GM23338 (cell line): ENCODE results near the gene OLR1. TPM values are rescaled to one million over a fixed set of nuclear protein-coding genes. Genes with fewer than 3 reads are reported as not detected.

Experiments used
- CREB1 ChIP-seq: fragments of 250-450 bp; sonication (Bioruptor Pico); IDR thresholded peaks from 2 replicates; pipeline ENCODE4 v1.5.0; 2020; ENCODE audit warnings: low read depth, mild to moderate bottlenecking, moderate library complexity
- EZH2 ChIP-seq: fragments of 200-600 bp; sonication (generic); IDR thresholded peaks from one replicate; pipeline ENCODE4 v1.8.0; 2017; ENCODE audit warnings: antibody characterized with exemption, mild to moderate bottlenecking, low read depth; ENCODE audit not compliant: unreplicated experiment
- EZH2phosphoT487 ChIP-seq: fragments of 200-600 bp; sonication (generic); IDR thresholded peaks from one replicate; pipeline ENCODE4 v1.8.1; 2018; ENCODE audit warnings: antibody characterized with exemption; ENCODE audit not compliant: unreplicated experiment
- JUNB ChIP-seq: IDR thresholded peaks from one replicate; pipeline ENCODE4 v1.6.1; 2016; ENCODE audit warnings: antibody characterized with exemption; ENCODE audit not compliant: unreplicated experiment
- NANOG ChIP-seq: IDR thresholded peaks from 2 replicates; pipeline ENCODE4 v1.6.1; 2016; ENCODE audit warnings: antibody characterized with exemption, borderline replicate concordance
- REST ChIP-seq: IDR thresholded peaks from one replicate; pipeline ENCODE4 v1.6.1; 2018; ENCODE audit warnings: antibody characterized with exemption; ENCODE audit not compliant: unreplicated experiment
- ZNF114 ChIP-seq: fragments of 250-450 bp; sonication (Bioruptor Pico); IDR thresholded peaks from 2 replicates; pipeline ENCODE4 v1.5.0; 2020; ENCODE audit warnings: mild to moderate bottlenecking, moderate library complexity
- ZNF462 ChIP-seq: fragments of 250-450 bp; sonication (Bioruptor Pico); IDR thresholded peaks from 2 replicates; pipeline ENCODE4 v1.5.0; 2020; ENCODE audit warnings: mild to moderate bottlenecking, moderate library complexity
- polyA plus RNA-seq: library from polyadenylated mRNA; unstranded; fragments of >200 nt; fragmentation: Nextera tagmentation; extraction: Ambion mirVana; gene quantifications from 2 replicates; pipeline ENCODE4 v1.2.1, GENCODE V29; 2016
- total RNA-seq: library from RNA; depleted of rRNA; stranded (reverse); fragments of >200 nt; shearing (Covaris generic); gene quantifications from 2 replicates; pipeline ENCODE4 v1.2.3, GENCODE V29; 2014

OLR1 gene
- total and polyA plus RNA-seq, 2 experiments from 2014 or later = not detected

DNA sequence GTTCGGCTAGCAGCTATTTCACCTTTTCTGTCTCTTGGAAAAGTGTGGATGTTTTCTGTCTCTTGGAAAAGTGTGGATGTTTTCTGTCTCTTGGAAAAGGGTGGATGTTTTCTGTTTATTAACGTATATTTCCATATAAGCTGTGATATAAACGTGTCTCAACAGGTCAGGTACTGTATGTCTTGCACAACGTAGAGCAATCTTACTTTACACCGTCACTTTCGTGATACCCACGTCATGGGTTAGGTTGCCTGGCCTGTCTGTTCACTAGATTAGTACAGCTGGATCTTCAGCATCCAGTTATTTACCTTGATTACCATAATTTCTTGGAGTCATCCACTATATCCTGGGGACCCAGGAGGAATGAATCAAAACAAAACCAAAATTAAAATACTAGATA, 56.0 kb downstream of the OLR1 start (continued):
- TF ChIP-seq ZNF462 (CRISPR knock-in tag) (no peak), CREB1 (CRISPR knock-in tag) (no peak), NANOG (no peak), EZH2phosphoT487 (no peak), EZH2 (no peak), ZNF114 (no peak), JUNB (no peak), REST (no peak)
